DOHH2 (cell line): Measurements from ENCODE around the gene GTF2F1.

ENCODE experiments used
- H3F3A ChIP-seq: fragments of 200-600 bp; sonication (generic), shearing (Covaris generic); 2 replicates; pipeline ENCODE4 v1.6.0; 2016; ENCODE audit warnings: antibody characterized with exemption, mild to moderate bottlenecking; ENCODE audit not compliant: control insufficient read depth, insufficient read depth
- H3K27ac ChIP-seq: fragments of 200-600 bp; sonication (generic); 2 replicates; pipeline ENCODE4 v1.5.1; 2014; ENCODE audit warnings: low read depth, mild to moderate bottlenecking, low read length, moderate library complexity
- H3K27me3 ChIP-seq: fragments of 200-600 bp; sonication (generic); 2 replicates; pipeline ENCODE4 v1.6.1; 2014; ENCODE audit warnings: mild to moderate bottlenecking, low read length, mixed read lengths; ENCODE audit not compliant: control insufficient read depth
- H3K36me3 ChIP-seq: fragments of 200-600 bp; sonication (generic); 2 replicates; pipeline ENCODE4 v1.6.1; 2014; ENCODE audit warnings: mild to moderate bottlenecking, low read length, moderate library complexity, mixed read lengths; ENCODE audit not compliant: control insufficient read depth
- H3K4me1 ChIP-seq: fragments of 200-600 bp; sonication (generic); 2 replicates; pipeline ENCODE4 v1.6.1; 2014; ENCODE audit warnings: mild to moderate bottlenecking, low read length, mixed read lengths; ENCODE audit not compliant: control insufficient read depth
- H3K4me2 ChIP-seq: fragments of 200-600 bp; sonication (generic); 2 replicates; pipeline ENCODE4 v1.6.0; 2014; ENCODE audit warnings: mild to moderate bottlenecking, low read length, moderate library complexity
- H3K4me3 ChIP-seq: fragments of 200-600 bp; sonication (generic); 2 replicates; pipeline ENCODE4 v1.5.1; 2014; ENCODE audit warnings: mild to moderate bottlenecking, low read length, mixed read lengths
- H3K79me2 ChIP-seq: fragments of 200-600 bp; sonication (generic); 2 replicates; pipeline ENCODE4 v1.6.1; 2014; ENCODE audit warnings: mild to moderate bottlenecking, low read length, mixed read lengths; ENCODE audit not compliant: control insufficient read depth
- H3K9me2 ChIP-seq: fragments of 200-600 bp; sonication (generic); replicated peaks from 2 replicates; pipeline ENCODE4 v1.6.1; 2014; ENCODE audit warnings: mild to moderate bottlenecking, low read length, mixed read lengths; ENCODE audit not compliant: control insufficient read depth
- H3K9me3 ChIP-seq: fragments of 200-600 bp; sonication (generic); 2 replicates; pipeline ENCODE4 v1.6.1; 2014; ENCODE audit warnings: antibody characterized with exemption, low read length, mixed read lengths; ENCODE audit not compliant: control insufficient read depth, insufficient read depth
- H4K20me1 ChIP-seq: fragments of 200-600 bp; sonication (generic); 2 replicates; pipeline ENCODE4 v1.6.0; 2014; ENCODE audit warnings: low read depth, mild to moderate bottlenecking, antibody characterized with exemption, low read length, moderate library complexity; ENCODE audit not compliant: control insufficient read depth, insufficient read depth
- CTCF ChIP-seq: fragments of 200-600 bp; sonication (generic); IDR thresholded peaks from one replicate; pipeline ENCODE4 v1.5.1; 2014; ENCODE audit warnings: antibody characterized with exemption, mild to moderate bottlenecking, low read depth, low read length; ENCODE audit not compliant: poor library complexity, severe bottlenecking
- EZH2phosphoT487 ChIP-seq: fragments of 200-600 bp; sonication (generic); IDR thresholded peaks from 2 replicates; pipeline ENCODE4 v1.6.1; 2017; ENCODE audit warnings: borderline replicate concordance, mild to moderate bottlenecking, antibody characterized with exemption, low read length, moderate library complexity, mixed read lengths

Gene GTF2F1

DNA sequence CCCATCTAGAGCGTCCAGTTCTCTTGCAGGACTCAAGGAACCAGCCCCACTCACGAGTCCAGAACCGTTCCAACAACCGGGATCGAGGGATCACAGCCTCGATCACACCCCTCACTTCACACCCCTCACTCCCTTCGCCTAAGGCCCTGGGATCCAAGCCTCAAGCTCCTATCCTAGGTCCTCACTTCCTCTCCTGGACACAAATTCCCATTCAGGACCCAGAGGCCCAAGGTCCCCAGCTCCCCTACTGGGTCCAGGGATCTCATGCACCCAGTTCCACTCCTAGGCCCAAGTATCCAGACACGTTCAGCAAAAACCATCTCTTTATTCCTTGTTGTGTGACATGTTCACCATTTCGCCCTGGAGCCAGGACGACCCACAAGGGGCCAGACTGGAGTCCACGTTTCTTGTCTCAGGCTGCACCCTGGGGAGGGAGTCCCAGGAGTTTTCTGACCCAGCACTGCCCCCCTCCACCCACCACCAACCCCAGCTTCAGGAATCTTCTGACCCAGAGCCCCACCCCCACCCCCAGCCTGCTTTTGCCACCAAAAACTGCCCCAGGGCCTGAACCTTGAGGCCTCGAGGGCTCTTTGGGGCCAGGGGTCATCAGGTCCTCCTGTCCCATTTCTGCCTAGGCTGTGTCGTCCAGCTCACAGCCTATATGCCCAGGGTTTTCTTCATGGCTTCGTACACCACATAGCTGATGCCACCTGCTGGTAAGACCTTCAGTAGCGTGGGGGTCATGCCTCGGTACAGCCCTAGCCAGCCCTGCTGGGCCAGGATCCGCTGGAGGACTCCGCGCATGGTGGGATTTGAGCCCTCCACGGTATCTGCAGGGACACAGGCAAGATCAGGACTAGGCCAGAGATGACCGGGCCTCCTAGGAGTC lies 33.0 kb upstream of the GTF2F1 start:
- Histone ChIP-seq H3K27me3 (no peaks in the 10 kb centered on the region), H3K9me2 (no peaks in the 10 kb centered on the region), H3K27ac (peak overlapping the region; percentile 45), H3F3A (0 out of 2 replicates have a peak, but pooled peaks cover 5% of the 10 kb centered on the region), H3K4me2 (peak overlapping the region; percentile 61), H3K4me1 (peaks cover 35% of the 10 kb centered on the region), H3K4me3 (peak overlapping the region; percentile 56), H3K36me3 (peaks cover 34% of the 10 kb centered on the region), H3K79me2 (peaks cover 54% of the 10 kb centered on the region), H3K9me3 (peaks cover 6% of the 10 kb centered on the region; the same call in 1 of the 2 replicates), H4K20me1 (peaks cover 29% of the 10 kb centered on the region)
- TF ChIP-seq CTCF, result peak; percentile 47
- TF ChIP-seq EZH2phosphoT487, result no peak

- Histone ChIP-seq H3K4me1 (peaks cover 34% of the 10 kb centered on the region), H3K4me2 (peak overlapping the region; percentile 61), H3K4me3 (peak overlapping the region; percentile 56), H3F3A (0 out of 2 replicates have a peak, but pooled peaks cover 5% of the 10 kb centered on the region), H3K27me3 (no peaks in the 10 kb centered on the region), H4K20me1 (peaks cover 30% of the 10 kb centered on the region), H3K9me3 (peaks cover 6% of the 10 kb centered on the region; the same call in 1 of the 2 replicates), H3K27ac (peak overlapping the region; percentile 45), H3K79me2 (peaks cover 57% of the 10 kb centered on the region), H3K9me2 (no peaks in the 10 kb centered on the region), H3K36me3 (peaks cover 42% of the 10 kb centered on the region)
- TF ChIP-seq EZH2phosphoT487 (no peak), CTCF (no peak)
Measured at GRCh38 chr19:6424939-6425731, 32.2 kb upstream of the GTF2F1 start.

- peak within 1 kb of the TSS; percentile 45 for H3K27ac ChIP-seq
- 0 out of 2 replicates have a peak, but pooled peaks cover 5% of the 10 kb centered on the region for H3F3A ChIP-seq
- H4K20me1 ChIP-seq, result peaks cover 37% of the 10 kb centered on the region
- peaks cover 27% of the 10 kb centered on the region for H3K4me1 ChIP-seq
- TF ChIP-seq CTCF, result no peak
- no peak for TF ChIP-seq EZH2phosphoT487
- H3K79me2 ChIP-seq, result peaks cover 57% of the 10 kb centered on the region
- no peaks in the 10 kb centered on the region for H3K27me3 ChIP-seq
- no peaks in the 10 kb centered on the region for H3K9me2 ChIP-seq
- H3K4me3 ChIP-seq, result peak within 1 kb of the TSS; percentile 92
- peaks cover 6% of the 10 kb centered on the region; the same call in 1 of the 2 replicates for H3K9me3 ChIP-seq
- peaks cover 50% of the 10 kb centered on the region for H3K36me3 ChIP-seq
- peak within 1 kb of the TSS; percentile 71 for H3K4me2 ChIP-seq
Measured at GRCh38 chr19:6424195-6424938, 31.4 kb upstream of the GTF2F1 start, which contains the start of gene KHSRP. TSS of gene KHSRP (minus strand) at chr19:6424811. CDS start at chr19:6424701, 110 bp downstream.
